Activated T-cell treated with anti-CD3 and anti-CD28 coated beads, Interleukin-2, amount 50 U/mL, for 1 hour (primary cell): ENCODE measurements around the gene DLGAP5.
A peak's percentile ranks its signal among the peaks of the same experiment; 100 is the strongest.

Source experiments
- DNase-seq: peaks from one replicate; pipeline ENCODE4 v3.0.0-alpha.2; 2020

The DLGAP5 gene, protein sequence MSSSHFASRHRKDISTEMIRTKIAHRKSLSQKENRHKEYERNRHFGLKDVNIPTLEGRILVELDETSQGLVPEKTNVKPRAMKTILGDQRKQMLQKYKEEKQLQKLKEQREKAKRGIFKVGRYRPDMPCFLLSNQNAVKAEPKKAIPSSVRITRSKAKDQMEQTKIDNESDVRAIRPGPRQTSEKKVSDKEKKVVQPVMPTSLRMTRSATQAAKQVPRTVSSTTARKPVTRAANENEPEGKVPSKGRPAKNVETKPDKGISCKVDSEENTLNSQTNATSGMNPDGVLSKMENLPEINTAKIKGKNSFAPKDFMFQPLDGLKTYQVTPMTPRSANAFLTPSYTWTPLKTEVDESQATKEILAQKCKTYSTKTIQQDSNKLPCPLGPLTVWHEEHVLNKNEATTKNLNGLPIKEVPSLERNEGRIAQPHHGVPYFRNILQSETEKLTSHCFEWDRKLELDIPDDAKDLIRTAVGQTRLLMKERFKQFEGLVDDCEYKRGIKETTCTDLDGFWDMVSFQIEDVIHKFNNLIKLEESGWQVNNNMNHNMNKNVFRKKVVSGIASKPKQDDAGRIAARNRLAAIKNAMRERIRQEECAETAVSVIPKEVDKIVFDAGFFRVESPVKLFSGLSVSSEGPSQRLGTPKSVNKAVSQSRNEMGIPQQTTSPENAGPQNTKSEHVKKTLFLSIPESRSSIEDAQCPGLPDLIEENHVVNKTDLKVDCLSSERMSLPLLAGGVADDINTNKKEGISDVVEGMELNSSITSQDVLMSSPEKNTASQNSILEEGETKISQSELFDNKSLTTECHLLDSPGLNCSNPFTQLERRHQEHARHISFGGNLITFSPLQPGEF

DNA sequence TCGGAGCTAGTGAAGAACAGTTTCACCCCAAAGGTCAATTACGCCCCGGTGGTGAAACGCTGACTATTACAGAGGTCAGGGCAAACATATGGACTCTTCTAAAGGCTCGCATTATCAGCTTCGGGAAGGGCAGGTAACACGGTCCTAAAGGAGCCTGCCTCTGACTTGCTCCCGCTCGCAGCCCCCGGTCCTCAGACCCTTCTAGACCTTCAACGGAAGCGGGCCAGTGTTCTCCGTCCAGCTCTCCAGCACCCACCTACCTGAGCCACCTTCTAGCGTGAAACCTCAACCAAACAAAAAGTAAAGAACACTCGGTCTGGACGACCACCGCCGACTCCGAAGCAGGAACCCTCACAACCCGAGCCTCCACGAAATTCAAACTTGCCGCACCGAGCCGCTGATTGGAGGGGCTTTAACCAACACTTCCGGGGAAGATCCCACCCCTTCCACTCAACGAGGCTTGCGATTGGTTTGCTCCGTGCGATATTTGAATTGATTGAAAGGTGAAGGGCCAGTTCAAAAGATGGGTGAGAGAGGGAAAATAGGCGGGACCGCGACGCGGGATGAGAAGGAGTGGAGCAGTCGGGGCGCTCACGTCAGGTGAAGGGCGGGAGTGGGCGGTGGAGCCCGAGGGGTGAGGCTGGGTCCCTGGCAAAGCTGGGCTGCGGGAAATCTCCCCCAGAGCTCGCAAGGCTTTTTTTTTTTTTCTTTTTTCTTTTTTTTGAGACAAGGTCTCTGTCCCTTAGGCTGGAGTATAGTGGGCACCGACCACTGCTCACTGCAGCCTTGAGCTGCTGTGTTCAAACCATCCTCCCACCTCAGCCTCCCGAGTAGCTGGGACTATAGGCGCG is at the start of gene DLGAP5:
DLGAP5 (minus strand) TSS at position 383 of the 851 bp plus-strand sequence. CDS start 2,406 bp downstream, outside the sequence.
- peak; percentile 80 for DNase-seq

DNA sequence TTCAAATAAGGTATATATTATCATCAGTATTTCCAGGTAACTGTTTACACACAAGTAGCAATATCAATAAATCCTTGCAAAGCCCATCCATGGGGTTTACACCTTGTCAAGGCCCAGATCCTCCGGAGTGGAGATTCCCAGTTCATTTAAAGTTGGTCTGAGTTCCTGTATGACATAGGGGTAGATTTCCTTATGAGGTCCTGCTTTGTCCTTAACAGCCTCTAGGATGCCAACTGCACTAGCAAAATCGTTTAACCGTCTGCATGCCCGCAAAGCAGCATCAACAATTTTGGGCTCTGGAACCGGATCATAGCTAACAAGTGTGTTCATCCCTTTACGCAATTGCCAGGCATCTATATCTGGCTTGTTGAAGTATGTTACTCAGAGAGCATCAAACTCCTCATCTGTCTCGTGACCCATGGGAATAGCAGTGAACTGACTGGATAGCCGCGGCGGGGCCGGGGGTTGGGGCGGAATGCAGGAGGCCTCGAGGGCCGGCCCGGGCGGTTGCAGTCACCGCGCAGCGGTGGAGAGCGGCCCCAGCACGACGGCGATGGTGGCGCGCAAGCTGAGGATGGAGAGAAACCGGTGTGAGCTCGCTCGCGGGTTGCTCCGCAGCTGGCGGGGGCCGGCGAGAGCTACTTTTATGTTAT is 49.3 kb upstream of the DLGAP5 start:
- DNase-seq: no peak

DNA sequence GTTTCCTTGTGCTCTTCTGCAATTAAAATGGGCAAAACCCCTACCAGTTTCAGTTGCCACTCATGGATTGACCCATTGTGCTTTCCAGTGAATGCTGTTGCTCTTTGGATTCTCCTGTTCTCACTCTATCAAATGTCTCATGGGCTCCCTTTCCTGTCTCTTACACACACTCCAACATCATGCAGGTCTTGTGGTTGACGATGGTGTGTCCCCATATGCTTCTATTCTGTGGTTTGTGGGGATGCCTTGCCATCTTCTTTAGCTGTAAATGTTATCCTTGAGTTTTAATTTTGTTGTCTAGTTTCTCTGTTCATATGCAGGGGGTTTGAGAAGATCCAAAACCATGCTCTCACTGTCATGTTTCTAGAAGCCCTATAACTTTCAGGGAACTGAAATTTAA is 47.9 kb upstream of the DLGAP5 start:
- DNase-seq: no peak

DNA sequence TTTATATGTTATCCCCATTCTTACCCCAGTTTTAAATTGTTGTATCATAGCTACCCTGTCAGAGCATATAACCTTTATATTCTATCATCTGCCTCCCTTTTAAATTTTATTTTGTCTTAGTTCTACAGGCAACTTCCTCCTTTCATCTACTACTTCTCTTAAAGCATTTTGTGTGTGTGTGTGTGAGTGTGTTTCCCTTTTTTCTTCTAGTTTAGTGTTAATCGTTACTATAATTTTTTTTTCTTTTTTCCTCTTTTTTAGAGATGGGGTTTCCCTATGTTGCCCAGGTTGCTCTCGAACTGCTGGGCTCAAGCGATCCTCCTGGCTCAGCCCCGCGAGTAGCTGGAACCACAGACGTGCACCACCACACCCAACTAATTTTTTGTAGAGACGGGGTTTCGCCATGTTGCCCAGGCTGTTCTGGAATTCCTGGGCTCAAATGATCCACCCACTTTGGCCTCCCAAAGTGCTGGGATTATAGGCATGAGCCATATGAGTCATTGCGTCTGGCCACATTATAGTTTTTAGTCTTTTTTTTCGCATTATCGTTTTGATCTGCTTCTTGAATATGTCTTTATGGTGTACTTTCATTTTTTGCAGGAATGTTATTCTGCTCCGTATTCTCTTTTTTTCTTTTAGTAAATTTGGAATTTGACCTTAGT is 46.8 kb upstream of the DLGAP5 start:
- no peak for DNase-seq

DNA sequence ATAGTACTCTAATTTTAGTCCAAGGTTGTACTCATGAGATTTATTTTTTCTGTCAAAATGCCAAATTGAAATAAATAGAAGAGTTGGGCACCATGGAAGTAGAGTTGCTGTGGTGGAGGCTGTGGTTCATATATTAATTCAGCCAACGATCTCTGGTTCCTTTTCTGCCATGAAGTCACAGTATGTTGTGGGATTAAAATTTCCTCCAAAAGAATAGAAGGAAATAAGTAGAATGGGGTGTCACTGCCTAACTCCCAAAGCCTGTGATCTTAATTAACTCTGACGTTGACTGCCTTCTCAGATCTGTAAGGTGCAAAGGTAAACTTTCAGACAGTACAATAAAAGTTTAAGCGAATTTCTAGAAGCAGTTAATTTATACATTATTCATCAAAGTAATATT is 42.2 kb upstream of the DLGAP5 start:
- DNase-seq: no peak

DNA sequence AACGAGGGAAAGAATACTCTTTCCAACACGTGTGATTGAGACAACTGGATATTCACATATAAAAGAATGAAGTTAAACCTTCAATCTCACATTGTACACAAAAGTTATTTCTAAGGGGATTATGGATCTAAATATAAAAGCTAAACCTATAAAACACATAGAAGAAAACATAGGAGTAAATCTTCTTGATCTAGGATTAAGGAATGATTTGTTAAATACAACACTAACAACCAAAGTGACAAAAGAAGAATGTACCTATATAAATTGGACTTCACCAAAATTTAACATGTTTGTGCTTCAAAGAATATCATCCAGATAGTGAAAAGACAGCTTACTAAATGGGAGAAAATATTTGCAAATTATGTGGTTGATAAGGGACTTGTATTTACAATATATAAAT is 36.9 kb upstream of the DLGAP5 start:
- no peak for DNase-seq

DNA sequence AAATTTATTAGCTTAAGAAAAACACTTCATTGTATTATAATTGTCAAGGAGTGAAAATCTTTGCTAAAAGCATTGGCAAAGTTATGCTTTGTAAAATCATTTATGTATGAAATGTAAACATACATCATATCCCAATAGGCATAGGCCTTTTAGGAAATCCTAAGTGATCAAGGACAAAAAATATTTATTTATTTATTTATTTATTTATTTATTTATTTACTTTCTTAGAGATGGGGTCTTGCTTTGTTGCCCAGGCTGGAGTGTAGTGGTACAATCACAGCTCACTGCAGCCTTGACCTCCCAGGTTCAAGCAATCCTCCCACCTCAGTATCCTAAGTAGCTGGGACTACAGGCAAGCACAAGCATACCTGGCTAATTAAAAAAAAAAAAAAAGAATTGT is 32.0 kb upstream of the DLGAP5 start:
- DNase-seq: no peak

DNA sequence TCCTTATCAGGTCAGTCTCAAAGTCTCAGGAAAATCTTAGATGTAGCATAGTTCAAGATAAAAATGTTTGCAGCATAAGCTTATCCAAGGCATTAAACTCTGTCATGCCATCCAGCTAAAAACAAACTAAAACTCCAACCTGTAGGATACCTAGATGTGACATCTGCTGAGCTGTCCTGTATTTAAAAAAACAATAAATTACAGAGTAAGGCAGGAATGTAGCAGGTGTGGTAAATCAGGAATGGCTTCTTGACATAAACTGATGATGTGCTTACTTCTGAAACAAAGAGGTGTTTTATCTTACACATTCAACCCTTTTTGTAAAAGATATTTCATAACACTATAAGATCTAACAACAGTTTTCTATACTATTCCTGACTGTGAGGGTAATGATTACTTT is 30.6 kb upstream of the DLGAP5 start:
- DNase-seq: no peak

DNA sequence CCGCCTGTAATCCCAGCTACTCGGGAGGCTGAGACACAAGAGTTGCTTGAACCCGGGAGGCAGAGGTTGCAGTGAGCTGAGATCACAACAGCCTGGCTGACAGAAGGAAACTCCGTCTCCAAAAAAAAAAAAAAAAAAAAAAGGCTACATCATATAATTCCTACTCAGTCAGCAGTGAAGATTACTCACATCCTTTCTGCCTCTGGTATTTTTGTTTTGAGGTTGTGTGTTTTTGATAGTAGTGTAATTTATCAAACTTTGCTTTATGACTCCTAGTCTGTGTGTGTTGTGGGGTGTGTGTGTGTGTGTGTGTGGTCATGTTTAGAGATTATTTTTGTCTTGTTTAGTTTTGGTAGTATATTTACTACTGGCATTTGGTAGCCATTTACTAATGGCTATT is 29.8 kb upstream of the DLGAP5 start:
- DNase-seq: no peak

DNA sequence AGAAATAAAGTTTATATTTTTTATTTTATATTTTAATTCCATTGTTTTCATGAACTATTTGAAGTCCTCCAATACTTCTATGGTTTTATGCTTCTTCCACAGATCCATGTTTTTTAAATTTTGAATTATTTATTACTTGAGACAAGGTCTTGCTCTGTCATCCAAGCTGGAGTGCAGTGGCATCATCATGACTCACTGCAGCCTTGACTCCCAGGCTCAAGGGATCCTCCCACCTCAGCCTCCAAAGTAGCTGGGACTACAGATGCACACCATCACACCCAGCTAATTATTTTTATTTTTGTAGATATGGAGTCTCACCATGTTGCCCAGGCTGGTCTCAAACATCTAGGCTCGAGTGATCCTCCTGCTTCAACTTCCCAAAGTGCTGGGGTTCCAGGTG is 28.8 kb upstream of the DLGAP5 start:
- DNase-seq: no peak

DNA sequence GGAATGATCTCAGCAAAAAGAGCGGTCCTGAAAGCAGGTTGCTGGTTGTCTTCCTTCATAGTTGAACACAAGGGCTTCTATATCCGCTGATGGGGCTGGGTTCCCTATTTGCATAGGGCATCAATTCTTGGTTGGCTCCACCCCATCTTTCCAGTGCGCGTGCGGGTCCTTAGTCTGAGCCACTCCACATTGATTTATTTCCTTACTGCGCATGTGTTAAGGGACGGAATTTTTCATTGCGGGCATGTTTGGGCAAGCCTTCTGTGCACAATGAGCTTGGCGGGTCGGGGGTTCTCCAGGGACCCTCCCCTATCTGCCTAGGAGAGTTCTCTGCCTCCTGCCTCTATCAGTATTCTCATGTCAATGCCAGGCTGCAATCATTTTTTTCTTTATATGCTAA is 21.2 kb upstream of the DLGAP5 start:
- DNase-seq: no peak

DNA sequence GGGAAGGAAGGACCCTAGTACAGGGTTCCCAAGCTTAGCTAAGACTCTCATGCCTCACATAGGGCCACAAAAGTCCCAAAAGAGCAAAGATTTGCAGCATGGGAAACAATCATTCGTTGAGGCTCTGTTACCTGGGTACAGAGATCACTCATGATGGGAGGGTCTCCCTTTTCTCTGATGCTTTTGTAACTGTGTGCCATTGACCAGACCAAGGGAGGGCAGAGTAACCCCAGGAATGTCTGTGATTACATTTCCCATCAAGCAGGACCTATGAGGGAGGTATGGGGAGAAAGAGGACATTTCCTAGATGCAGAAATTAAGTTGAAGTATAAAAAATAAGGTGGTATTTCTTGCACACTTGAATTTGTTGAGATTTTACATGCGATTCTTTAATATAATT is 16.4 kb upstream of the DLGAP5 start:
- DNase-seq: no peak

DNA sequence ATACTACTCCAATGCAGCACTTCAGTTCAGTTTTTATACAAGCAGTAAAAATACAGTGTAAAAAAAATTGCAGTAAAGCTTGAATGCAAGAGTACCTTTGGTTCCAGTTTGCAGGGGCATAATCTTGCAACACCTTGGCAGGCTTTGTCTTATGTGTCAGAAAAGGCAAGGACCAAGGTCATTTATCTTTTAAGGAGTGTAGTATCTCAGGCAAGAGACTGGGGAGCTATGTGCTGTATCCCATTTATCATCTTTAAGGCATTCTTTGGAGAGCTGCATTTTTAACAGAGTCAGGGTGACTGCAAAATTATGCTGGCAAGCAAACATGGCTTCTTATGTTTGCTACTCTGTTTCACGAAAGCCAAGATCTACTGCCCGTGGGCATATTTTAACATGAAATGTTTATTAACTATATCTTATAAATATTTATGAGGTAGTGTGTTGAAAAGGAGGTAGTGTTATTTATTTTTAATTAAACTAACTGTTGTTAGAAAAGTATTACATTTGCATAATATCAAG is 14.8 kb upstream of the DLGAP5 start:
- DNase-seq: no peak

DNA sequence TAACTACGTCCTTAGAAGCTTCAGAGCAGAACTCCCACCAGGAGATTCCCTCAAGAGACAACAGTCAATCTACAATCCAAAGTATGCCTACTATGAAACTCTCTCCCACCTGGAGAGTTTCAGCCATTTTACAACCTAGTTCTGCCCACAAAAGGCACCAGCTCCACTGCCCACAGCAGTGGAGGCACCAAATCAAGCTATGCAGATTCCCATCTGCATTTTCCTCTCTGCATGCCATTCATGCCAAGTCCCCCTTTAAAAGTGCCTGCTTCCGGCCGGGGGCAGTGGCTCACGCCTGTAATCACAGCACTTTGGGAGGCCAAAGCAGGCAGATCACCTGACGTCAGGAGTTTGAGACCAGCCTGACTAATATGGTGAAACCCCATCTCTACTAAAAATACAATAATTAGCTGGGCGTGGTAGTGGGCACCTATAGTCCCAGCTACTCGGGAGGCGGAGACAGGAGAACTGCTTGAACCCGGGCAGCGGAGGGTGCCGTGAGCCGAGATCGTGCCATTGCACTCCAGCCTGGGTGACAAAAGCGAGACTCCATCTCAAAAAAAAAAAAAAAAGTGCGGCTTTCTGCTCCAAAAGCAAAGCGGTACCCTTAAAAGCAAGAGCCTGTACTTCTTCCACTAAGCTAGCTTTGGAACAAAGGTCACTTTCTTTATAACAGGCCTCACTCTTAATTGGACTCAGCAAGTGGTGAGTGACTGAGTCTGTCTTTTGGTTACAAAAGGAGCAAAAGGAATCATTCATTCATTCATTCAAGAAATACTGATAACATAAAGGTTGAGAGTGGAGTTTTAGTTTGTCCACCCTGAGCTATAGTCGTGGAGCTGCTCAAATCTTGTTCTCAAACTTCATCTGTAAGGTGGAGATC is 10.1 kb upstream of the DLGAP5 start:
- no peak for DNase-seq

DNA sequence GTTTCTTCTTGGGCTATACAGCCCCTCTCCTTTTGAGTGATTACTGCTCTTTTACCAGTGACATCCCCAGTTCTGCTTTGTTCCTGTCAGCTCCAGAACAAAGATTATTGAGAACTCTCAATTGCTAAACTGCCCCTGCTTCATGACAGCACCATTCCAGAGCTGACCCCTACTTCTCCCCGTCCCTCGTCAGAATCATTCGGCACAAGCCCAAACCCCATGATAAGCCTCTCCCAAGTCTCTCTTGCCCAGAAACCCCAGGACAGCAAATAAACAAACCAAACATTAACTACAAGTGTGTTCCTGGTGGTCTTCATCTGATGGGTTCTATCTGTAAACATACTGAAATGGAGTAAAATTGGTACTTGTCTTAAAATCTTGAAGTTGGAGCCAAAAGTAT is 9.3 kb upstream of the DLGAP5 start:
- no peak for DNase-seq

DNA sequence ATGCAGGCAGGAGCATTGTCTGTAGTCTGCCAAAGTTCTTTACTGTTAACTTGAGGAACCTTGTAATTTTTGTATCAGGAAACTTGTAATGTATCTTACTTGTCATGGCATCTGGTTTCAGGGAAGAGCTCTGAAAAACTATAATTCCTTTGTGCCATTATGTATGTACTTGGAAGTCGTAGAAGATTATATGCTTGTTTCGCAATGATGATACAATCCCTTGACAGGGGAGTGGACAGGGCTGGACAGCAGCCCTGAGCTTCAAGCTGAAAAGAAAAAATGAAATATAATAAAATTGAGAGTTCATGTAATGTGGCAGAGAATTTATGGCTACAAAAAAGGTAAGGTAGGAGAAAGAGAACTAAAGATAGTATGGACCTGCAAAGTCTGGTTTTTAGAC is 7.4 kb upstream of the DLGAP5 start:
- DNase-seq: no peak

DNA sequence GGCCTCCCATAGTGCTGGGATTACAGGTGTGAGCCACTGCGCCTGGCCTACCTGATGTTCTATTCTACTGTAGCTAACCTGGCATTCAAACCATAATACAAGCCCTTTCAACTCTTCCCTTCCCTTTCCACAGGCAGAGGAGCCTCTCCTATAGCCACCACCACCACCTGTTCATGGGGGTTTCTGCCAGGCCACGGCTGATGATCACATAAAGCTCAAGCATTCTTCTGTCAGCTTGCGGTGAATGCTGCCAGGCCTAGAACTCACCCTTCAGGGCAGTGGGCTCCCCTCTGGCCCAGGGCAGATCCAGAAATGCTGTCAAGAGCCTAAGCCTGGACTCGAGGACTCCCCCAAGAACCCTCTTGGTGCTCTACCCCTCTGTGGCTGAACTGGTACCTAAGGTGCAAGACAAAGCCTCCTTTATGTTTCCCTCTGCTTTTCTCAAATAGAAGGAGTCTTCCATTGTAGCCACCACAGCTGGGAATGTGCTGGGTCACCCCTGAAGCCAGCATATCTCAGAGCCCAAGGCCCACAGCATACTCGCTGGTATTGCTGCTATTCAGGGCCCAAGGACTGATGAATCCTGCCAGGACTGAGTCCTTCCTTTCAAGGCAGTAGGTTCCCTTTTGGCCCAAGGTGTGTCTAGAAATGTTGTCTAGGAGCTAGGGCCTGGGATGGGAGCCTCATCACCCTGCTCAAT is 3.4 kb upstream of the DLGAP5 start:
- no peak for DNase-seq

DNA sequence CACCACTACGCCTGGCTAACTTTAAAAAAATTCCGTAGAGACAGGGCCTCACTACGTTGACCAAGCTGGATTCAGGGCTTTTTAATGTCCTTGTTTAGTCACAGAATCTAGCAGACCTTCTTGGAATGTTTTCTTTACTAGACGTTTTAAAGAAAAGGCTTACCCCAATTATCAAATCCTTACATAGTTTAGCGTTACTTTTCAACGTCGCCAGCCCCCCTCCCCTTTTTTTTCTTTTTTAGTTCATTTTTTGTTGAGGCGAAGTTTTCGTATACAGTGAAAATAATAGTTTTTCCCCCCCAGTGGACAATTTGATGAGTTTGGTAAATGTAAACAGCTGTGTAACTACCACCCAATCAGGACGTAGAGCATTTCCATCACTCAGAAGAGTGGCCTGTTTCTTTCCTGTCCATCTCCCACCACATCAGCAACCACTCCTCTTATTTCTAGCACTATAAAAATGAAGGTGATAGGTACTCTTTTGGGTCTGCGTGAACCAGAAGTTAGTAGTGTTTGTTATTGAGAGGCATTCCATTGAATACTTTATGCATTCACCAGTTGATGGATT is 753 bp upstream of the DLGAP5 start:
- DNase-seq: no peak

DNA sequence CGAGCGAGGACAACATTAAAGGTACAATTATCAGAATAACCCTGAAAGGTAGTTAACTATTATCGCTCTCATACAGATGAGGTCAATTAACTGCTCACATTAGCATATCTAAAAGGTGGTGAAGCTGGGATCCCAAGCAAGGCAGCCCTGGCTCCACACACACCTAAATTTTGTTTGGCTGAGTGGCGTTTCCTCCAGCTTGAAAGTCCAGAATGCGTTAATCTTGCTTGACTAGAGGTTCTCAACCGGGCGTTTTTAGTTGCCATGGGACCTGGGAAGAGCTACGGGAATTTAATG is 531 bp downstream of the DLGAP5 start:
- no peak for DNase-seq

DNA sequence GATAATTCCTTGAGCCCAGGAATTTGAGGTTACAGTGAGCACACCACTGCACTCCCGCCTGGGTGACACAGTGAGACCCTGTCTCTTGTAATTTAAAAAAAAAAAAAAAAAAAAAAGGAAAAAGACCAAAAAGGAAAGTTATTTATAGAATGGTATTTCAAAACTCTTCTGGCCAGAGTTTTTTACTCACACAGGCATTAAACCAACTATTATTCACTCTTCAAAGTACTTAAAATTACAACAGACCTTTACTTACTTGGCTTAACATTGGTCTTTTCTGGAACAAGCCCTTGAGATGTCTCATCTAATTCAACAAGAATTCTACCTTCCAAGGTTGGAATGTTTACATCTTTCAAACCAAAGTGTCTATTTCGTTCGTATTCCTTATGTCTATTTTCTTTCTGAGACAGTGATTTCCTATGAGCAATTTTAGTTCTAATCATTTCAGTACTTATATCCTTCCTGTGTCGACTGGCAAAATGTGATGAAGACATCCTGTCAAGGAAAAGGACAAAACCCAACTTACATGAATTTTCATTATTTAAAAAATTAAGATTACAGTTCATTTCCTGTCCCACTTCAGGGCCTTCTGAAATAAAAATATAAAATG is 2.6 kb downstream of the DLGAP5 start:
- no peak for DNase-seq
